Right ventricle myocardium inferior (tissue), 1 donor: ENCODE data around the gene KCP. TPM values are rescaled to one million over a fixed set of nuclear protein-coding genes. Genes with fewer than 3 reads are reported as not detected.
A peak's percentile ranks its signal among the peaks of the same experiment; 100 is the strongest.

Source experiments
- ATAC-seq: fragments of 200-7000 bp; cut with Tn5 transposase; one replicate; pipeline ENCODE4 v1.9.1; 2020; ENCODE audit warnings: mild to moderate bottlenecking, moderate library complexity
- DNase-seq: peaks from one replicate; pipeline ENCODE4 v3.0.0; 2021; ENCODE audit errors: missing footprints
- intact Hi-C: fragments of 100-400 bp; cut with DNase I; formaldehyde crosslinking; loops from one replicate; pipeline ENCODE4 v1.11.0; 2022
- total RNA-seq: library from RNA; stranded (reverse); fragmentation: NEBNext Ultra II Directional; extraction: Animal tissue kit (Norgen Biotek cat#: 25700); gene quantifications from one replicate; pipeline ENCODE4 v1.2.1, GENCODE V29; 2021
- donor health status: DM: no; HTN: yes; CAD: no; lungs with severe emphysema.

The KCP gene
- total RNA-seq, 1 donor from 2014 or later = 0.11 TPM

- intact Hi-C loops = no loop called here
- ATAC-seq (no peak), DNase-seq (no peak)
These were observed 57.8 kb downstream of the KCP start for GRCh38 chr7:128852537-128853254.

- intact Hi-C loops = no loop called here
- DNase-seq (no peak), ATAC-seq (no peak)
These were observed 60.6 kb downstream of the KCP start for GRCh38 chr7:128849804-128850490.

- intact Hi-C loops = no loop called here
- ATAC-seq = no peak
- no peak for DNase-seq
These were observed 61.4 kb downstream of the KCP start for GRCh38 chr7:128849156-128849515.

- no peak for ATAC-seq
- intact Hi-C loops = no loop called here
These were observed 62.0 kb downstream of the KCP start for GRCh38 chr7:128848289-128849155.

GRCh38 chr7:128847721-128848211 is 62.7 kb downstream of the KCP start:
- DNase-seq = no peak

More at GRCh38 chr7:128848289-128849155, 62.0 kb downstream of the KCP start:
- DNase-seq = no peak

GRCh38 chr7:128846781-128847444 is 63.6 kb downstream of the KCP start:
- ATAC-seq = no peak
- DNase-seq = no peak
- intact Hi-C loops = no loop called here

More at GRCh38 chr7:128847721-128848211, 62.7 kb downstream of the KCP start:
- intact Hi-C loops = no loop called here
- no peak for ATAC-seq

GRCh38 chr7:128845987-128846386 is 64.5 kb downstream of the KCP start:
- DNase-seq (no peak), ATAC-seq (no peak)

GRCh38 chr7:128845475-128845874 is 65.0 kb downstream of the KCP start:
- intact Hi-C loops = no loop called here
- DNase-seq (no peak), ATAC-seq (no peak)

More at GRCh38 chr7:128845987-128846386, 64.5 kb downstream of the KCP start:
- intact Hi-C loops = no loop called here

- ATAC-seq = no peak
- no peak for DNase-seq
- intact Hi-C loops = no loop called here
These were observed 65.7 kb downstream of the KCP start for GRCh38 chr7:128844777-128845311.

GRCh38 chr7:128843938-128844621 is 66.4 kb downstream of the KCP start:
- DNase-seq (peak; percentile 60), ATAC-seq (no peak)
- intact Hi-C loops = no loop called here

GRCh38 chr7:128842674-128843641 is 67.6 kb downstream of the KCP start:
- DNase-seq (peak; percentile 55), ATAC-seq (no peak)

GRCh38 chr7:128841921-128842673 is 68.4 kb downstream of the KCP start:
- ATAC-seq (peak; percentile 32), DNase-seq (no peak)
- intact Hi-C loops = loop anchor here (1.0 kb wide), 1 partner anchor 30 kb away; no protein-coding TSS in a partner anchor

More at GRCh38 chr7:128842674-128843641, 67.6 kb downstream of the KCP start:
- intact Hi-C loops = loop anchor here (1.0 kb wide), 1 partner anchor 31 kb away; no protein-coding TSS in a partner anchor

GRCh38 chr7:128841171-128841690 is 69.3 kb downstream of the KCP start:
- ATAC-seq (no peak), DNase-seq (no peak)
- intact Hi-C loops = no loop called here

GRCh38 chr7:128840326-128841170 is 70.0 kb downstream of the KCP start:
- intact Hi-C loops = no loop called here
- ATAC-seq (no peak), DNase-seq (no peak)

GRCh38 chr7:128839751-128840177 is 70.7 kb downstream of the KCP start:
- DNase-seq = peak; percentile 58
- no peak for ATAC-seq
- intact Hi-C loops = no loop called here
